Stomach (tissue), 9 donors: ENCODE measurements around the gene TBC1D16. TPM values are rescaled to one million over a fixed set of nuclear protein-coding genes. Genes with fewer than 3 reads are reported as not detected.
A peak's percentile ranks its signal among the peaks of the same experiment; 100 is the strongest.

Experiments
- DNase-seq, 2 donors: peaks; one replicate each; pipeline versions ENCODE4 v3.0.0 to v3.0.0-alpha.2; 2013 to 2019
- H3K27ac ChIP-seq, 5 donors: fragments of 200-600 bp in 4 of 5; sonication (generic) in 4 of 5; one replicate each; pipeline ENCODE4 v1.5.1; 2013 to 2019; ENCODE audit warnings: mild to moderate bottlenecking in 1 of 5, moderate library complexity in 1 of 5
- H3K27me3 ChIP-seq, 3 donors: fragments of 200-600 bp; sonication (generic); one replicate each; pipeline ENCODE4 v1.5.1; 2017 to 2019; ENCODE audit warnings: mixed run types in 1 of 3
- H3K36me3 ChIP-seq, 4 donors: fragments of 200-600 bp; sonication (generic); 1 replicate in 3 of 4; 2 replicates in 1 of 4; pipeline ENCODE4 v1.5.1; 2016 to 2019
- H3K4me1 ChIP-seq, 4 donors: fragments of 200-600 bp; sonication (generic); one replicate each; pipeline ENCODE4 v1.5.1; 2016 to 2019
- H3K4me3 ChIP-seq, 4 donors: fragments of 200-600 bp; sonication (generic) in 3 of 4; one replicate each; pipeline ENCODE4 v1.5.1; 2016 to 2019; ENCODE audit warnings: mild to moderate bottlenecking in 1 of 4
- H3K9me3 ChIP-seq, 4 donors: fragments of 200-600 bp; sonication (generic); one replicate each; pipeline ENCODE4 v1.5.1; 2016 to 2019
- CTCF ChIP-seq, 7 experiments: fragments of 450-650 bp in 4 of 7; fragments of 200-600 bp in 3 of 7; sonication (generic) in 3 of 7; IDR thresholded peaks; one replicate each; pipeline ENCODE4 v1.5.1; 2016 to 2019; ENCODE audit warnings: antibody characterized with exemption in 7 of 7, control low read depth in 2 of 7, mild to moderate bottlenecking in 1 of 7
- EP300 ChIP-seq: sonication (generic); formaldehyde crosslinking; IDR thresholded peaks from one replicate; pipeline ENCODE4 v1.6.1; 2017; ENCODE audit warnings: antibody characterized with exemption
- POLR2A ChIP-seq, 4 donors: fragments of 450-650 bp; IDR thresholded peaks; one replicate each; pipeline ENCODE4 v1.6.1; 2016; ENCODE audit warnings: antibody characterized with exemption in 4 of 4, control low read depth in 2 of 4, mild to moderate bottlenecking in 1 of 4, moderate library complexity in 1 of 4
- POLR2AphosphoS5 ChIP-seq, 3 donors: sonication (generic); formaldehyde crosslinking; IDR thresholded peaks; one replicate each; pipeline ENCODE4 v1.6.1; 2016; ENCODE audit warnings: antibody characterized with exemption in 3 of 3
- WGBS, 5 donors: extraction: QIAGEN DNeasy Blood & Tissue Kit in 3 of 5; methylation state at CpG; one replicate each; pipeline versions ENCODE4 v1.1.5 to v1.1.7; 2013 to 2018; 5-methylcytosine and 5-hydroxymethylcytosine counted together
- intact Hi-C: fragments of 100-400 bp; cut with DNase I; formaldehyde crosslinking; loops from one replicate; pipeline ENCODE4 v1.15.1; 2023; ENCODE audit warnings: low total_unique reads
- polyA plus RNA-seq, 3 donors: library from polyadenylated mRNA; stranded (reverse); fragments of 200-250 nt; gene quantifications; one replicate each; pipeline ENCODE4 v1.2.3, GENCODE V29; 2013
- total RNA-seq, 5 donors: library from RNA; depleted of rRNA; stranded (reverse); fragments of >200 nt; gene quantifications; one replicate each; pipeline versions ENCODE4 v1.1.0 to v1.2.3, GENCODE V29; 2014 to 2016
- donor health status: healthy with polysubstance abuse.
- donor health status: Bipolar disorder and iron deficiency.
- donor health status: healthy.

TBC1D16 gene
- total and polyA plus RNA-seq, 8 donors, result 3.0 to 22.2 (median 16.8) TPM

- no peak for DNase-seq
- intact Hi-C loops, result no loop called here
- no peaks in the 10 kb centered on the region for H3K9me3 ChIP-seq
- peaks cover 0 to 47% (median 7%) of the 10 kb centered on the region in 4 donors for H3K36me3 ChIP-seq
- H3K4me3 ChIP-seq, result no peak overlapping the region
- WGBS, 5 donors, result 85 to 93% (median 91%) methylated on average over 6 of the region's 6 CpGs
- TF ChIP-seq CTCF (IDR thresholded peaks at IDR 0.05) (no peak), POLR2A (IDR thresholded peaks at IDR 0.05) (no peak), POLR2AphosphoS5 (IDR thresholded peaks at IDR 0.05) (no peak), EP300 (no peak)
- no peaks in the 10 kb centered on the region for H3K27me3 ChIP-seq
- no peaks in the 10 kb centered on the region for H3K4me1 ChIP-seq
- H3K27ac ChIP-seq, result no peak overlapping the region
These were observed 8.3 kb upstream of the TBC1D16 start for GRCh38 chr17:80043963-80044362.

- no peak for DNase-seq
- intact Hi-C loops, result no loop called here
- peak overlapping the region; percentile 77 to 83 (median 82) for H3K4me3 ChIP-seq
- WGBS, 5 donors, result 1 to 2% (median 2%) methylated on average over 47 to 52 of the region's 52 CpGs
- H3K27ac ChIP-seq, result peak overlapping the region; percentile 87 to 95 (median 91)
- H3K4me1 ChIP-seq, result peaks cover 5 to 33% (median 21%) of the 10 kb centered on the region in 4 donors
- no peaks in the 10 kb centered on the region for H3K9me3 ChIP-seq
- peaks cover 0 to 6% (median 0%) of the 10 kb centered on the region in 3 donors for H3K27me3 ChIP-seq
- H3K36me3 ChIP-seq, result peaks cover 0 to 22% (median 4%) of the 10 kb centered on the region in 4 donors
- TF ChIP-seq POLR2AphosphoS5 (IDR thresholded peaks at IDR 0.05) (no peak), POLR2A (IDR thresholded peaks at IDR 0.05) (no peak), EP300 (no peak), CTCF (IDR thresholded peaks at IDR 0.05) (no peak)
These were observed 1.2 kb upstream of the TBC1D16 start for GRCh38 chr17:80036715-80037477.

GRCh38 chr17:80035937-80036714 is 454 bp upstream of the TBC1D16 start, which contains the start of gene CCDC40:
CCDC40 (plus strand) TSS chr17:80036642; CDS start chr17:80036663, 21 bp downstream.
- no peaks in the 10 kb centered on the region for H3K9me3 ChIP-seq
- 0 to 2% (median 0%) methylated on average over 2 to 89 of the region's 89 CpGs for WGBS, 5 donors
- intact Hi-C loops, result no loop called here
- peaks cover 0 to 6% (median 0%) of the 10 kb centered on the region in 3 donors for H3K27me3 ChIP-seq
- DNase-seq, result peak; percentile 87 to 95
- peak within 1 kb of the TSS; percentile 77 to 83 (median 82) for H3K4me3 ChIP-seq
- peaks cover 0 to 14% (median 0%) of the 10 kb centered on the region in 4 donors for H3K36me3 ChIP-seq
- H3K27ac ChIP-seq, result peak within 1 kb of the TSS; percentile 87 to 95 (median 91)
- peaks cover 8 to 41% (median 27%) of the 10 kb centered on the region in 4 donors for H3K4me1 ChIP-seq
- TF ChIP-seq CTCF (IDR thresholded peaks at IDR 0.05) (no peak), POLR2AphosphoS5 (IDR thresholded peaks at IDR 0.05) (peak; percentile 24 to 78 (median 75)), POLR2A (IDR thresholded peaks at IDR 0.05) (no peak), EP300 (no peak)
